ENCODE measurements around the gene GAK.

The GAK gene

GRCh38 chr4:965048-965765 is 33.1 kb upstream of the GAK start:
- in situ Hi-C loops (cut with HindIII; ENCODE audit: low sequenced_read_pairs), result no loop called here

- in situ Hi-C loops (cut with HindIII; ENCODE audit: low sequenced_read_pairs), result no loop called here
Measured at GRCh38 chr4:964346-965025, 32.4 kb upstream of the GAK start.

GRCh38 chr4:963276-964225 is 31.4 kb upstream of the GAK start:
- in situ Hi-C loops (cut with HindIII; ENCODE audit: low sequenced_read_pairs), result no loop called here

GRCh38 chr4:962231-963208 is 30.4 kb upstream of the GAK start:
- in situ Hi-C loops (cut with HindIII; ENCODE audit: low sequenced_read_pairs), result no loop called here

DNA sequence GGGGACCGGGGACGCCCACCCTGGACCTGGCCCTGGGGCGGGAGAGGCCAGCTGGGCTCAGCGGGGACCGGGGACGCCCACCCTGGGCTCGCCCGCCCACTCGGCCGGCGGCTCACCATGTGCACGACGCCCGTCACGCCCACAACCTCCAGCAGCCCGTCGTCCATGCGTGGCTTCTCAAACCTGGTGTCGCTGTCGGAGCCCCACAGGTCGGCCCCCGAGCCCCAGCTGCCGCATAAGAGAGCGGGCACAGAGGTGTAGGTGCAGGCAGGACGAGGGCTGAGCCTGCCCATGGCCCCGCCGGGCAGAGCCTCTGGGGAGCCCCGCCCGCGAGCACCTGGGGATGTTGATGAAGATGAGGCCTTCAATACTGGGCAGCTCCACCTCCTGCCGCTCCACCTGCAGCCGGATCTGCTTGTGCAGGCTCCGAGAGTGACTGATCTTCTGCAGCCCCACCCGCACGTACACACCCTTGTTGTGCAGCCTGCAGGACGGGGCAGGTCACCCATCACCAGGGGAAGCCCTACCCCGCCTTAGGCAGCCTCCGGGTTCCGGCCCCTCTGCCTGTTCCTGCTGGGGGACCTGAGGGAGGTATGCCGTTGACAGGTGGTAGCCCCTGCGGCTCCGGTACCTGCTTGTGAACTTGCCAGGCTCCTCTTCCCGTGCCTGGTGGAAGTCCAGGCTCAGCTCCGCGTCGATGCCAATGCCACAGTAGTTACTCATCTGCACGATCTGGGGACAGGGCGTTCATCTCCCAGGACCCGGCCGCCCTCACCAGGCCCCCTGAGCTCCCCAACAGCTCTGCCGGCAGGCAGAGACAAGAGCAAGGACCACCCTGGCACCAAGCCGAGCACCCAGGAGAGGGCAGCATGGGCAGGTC is 29.5 kb upstream of the GAK start:
- in situ Hi-C loops (cut with HindIII; ENCODE audit: low sequenced_read_pairs), result no loop called here

GRCh38 chr4:960636-961350 is 28.7 kb upstream of the GAK start:
- in situ Hi-C loops (cut with HindIII; ENCODE audit: low sequenced_read_pairs), result no loop called here

DNA sequence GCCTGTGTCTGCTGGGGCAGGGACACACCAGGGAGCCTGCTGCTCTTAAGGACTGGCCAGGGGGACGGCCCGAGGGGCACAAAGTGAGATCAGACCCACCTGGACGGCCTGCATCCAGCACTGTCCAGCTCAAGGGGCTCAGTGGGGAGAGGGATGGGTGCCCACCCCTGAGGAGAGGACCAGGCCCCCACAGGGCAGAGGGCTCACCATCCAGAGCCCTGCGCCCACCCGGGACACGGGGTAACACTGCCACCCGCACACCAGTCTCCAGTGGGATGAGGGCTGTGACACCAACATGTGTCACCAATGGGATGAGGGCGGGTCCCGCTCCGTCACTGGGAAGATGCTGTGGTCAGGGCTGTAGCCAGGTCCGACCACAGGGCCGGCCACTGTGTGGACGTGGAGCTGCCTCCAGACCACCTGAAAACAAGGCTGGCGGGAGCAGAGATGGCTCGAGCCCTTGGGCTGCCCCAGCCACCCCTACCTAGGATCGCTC is 28.1 kb upstream of the GAK start:
- in situ Hi-C loops (cut with HindIII; ENCODE audit: low sequenced_read_pairs), result no loop called here

- in situ Hi-C loops (cut with HindIII; ENCODE audit: low sequenced_read_pairs), result no loop called here
Measured at GRCh38 chr4:959338-960139, 27.4 kb upstream of the GAK start.

- in situ Hi-C loops (cut with HindIII; ENCODE audit: low sequenced_read_pairs), result no loop called here
Measured at GRCh38 chr4:958696-959337, 26.7 kb upstream of the GAK start.

DNA sequence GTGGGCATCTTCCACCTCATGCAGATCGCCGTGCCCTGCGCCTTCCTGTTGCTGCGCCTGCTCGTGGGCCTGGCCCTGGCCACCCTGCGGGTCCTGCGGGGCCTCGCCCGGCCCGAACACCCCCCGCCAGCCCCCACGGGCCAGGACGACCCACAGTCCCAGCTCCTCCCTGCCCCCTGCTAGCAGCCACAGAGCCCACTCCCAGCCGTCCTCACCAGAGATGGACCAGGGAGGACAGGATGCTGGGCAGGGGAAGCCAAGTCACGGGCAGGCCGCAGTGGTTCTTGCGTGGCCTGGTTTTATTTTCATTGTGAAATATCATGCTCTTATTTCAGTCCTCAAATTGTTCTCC is 26.2 kb upstream of the GAK start:
- in situ Hi-C loops (cut with HindIII; ENCODE audit: low sequenced_read_pairs), result no loop called here

- in situ Hi-C loops (cut with HindIII; ENCODE audit: low sequenced_read_pairs), result no loop called here
Measured at GRCh38 chr4:957581-958313, 25.6 kb upstream of the GAK start.

DNA sequence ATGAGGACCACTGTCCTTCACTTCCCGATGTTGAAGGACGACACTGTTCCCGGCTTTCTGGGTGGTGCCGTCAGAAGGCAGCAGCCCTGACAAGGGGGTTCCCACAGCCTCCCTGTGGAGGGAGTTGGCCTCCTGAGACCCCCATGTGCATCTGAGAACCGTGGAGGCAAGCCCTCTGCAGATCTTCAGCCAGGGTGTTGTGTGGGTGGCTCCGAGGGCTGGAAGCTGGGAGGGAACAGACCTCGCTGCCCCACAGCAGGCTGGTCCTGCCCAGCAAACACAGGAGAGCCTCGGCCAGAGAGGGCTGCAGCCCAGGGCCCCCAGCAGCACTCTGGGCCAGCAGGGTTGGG is 25.1 kb upstream of the GAK start:
- in situ Hi-C loops (cut with HindIII; ENCODE audit: low sequenced_read_pairs), result no loop called here

DNA sequence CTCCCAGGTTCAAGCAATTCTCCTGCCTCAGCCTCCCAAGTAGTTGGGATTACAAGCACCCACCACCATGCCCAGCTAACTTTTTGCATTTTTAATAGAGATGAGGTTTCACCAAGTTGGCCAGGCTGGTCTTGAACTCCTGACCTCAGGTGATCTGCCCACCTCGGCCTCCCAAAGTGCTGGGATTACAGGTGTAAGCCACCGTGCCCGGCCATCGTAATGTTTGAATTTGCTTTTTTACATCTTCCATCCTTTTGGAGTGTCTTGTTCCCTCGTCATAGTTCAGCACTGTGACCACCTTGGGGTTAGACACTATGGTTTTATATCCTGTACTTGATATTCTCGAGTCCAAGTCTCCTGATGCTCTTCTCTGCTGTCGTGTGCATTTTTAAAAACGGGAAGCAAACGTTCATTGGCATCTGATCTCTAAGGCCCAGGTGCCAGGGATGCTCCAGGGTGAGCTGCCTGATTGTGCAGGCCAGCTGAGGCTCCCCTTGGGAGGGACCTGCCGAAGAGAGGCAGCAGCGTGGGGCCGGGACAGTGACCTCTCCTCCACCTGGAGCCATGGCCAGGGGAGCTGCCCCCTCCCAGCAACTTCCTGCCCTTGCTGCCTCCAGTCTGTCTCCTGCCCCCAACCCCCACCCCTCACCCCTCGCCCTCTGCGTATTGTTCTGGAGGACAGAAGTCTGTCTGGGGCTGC is 24.6 kb upstream of the GAK start:
- in situ Hi-C loops (cut with HindIII; ENCODE audit: low sequenced_read_pairs), result no loop called here

DNA sequence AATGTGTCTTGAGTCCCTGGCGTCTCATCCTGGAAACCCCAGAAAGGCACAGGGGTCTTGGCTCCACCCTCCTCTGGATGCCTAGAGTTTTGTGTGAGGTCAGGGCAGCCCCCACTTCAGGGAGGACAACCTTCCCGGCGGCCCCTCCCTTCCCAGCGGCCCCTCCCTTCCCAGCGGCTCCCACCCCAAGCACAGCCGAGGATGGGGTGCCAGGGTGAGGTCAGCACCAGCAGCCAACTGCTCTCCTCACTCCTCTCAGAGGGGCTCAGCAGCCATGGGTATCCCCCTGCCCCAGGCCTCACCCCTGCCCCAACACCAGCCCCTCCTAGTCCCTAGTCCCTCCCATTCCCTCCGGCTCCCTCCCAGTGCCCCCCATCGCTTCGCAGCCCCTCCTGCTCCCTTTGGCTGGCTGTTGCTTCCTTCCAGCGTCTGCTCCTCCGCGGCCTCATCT is 23.8 kb upstream of the GAK start:
- in situ Hi-C loops (cut with HindIII; ENCODE audit: low sequenced_read_pairs), result no loop called here

GRCh38 chr4:955161-955921 is 23.2 kb upstream of the GAK start:
- in situ Hi-C loops (cut with HindIII; ENCODE audit: low sequenced_read_pairs), result no loop called here

All from DLD1 (cell line).